Measurements from ENCODE around the gene OLFM3. TPM values are rescaled to one million over a fixed set of nuclear protein-coding genes. Genes with fewer than 3 reads are reported as not detected.

Gene OLFM3
- polyA plus RNA-seq, 1 of the 3 experiments (the other 2 are of a cell fraction): not detected

DNA sequence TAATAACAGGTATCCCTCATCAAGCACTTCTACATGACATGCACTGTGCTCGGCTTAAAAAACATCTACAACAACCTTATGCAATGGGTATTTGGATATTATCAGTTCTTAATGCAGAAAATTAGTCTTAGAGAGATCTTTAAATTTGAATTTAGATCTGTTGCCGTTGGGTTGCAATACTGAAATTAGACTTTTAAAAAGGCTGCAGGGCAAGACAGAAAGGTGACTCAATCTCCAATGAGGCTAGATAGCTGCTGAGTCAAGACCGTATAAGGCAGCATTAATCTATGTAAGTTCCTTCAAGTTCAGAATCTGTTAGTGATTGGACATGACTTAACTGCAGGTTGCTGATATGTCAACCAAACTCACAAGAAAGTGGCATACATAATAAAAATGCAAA lies 37.3 kb downstream of the OLFM3 start:
- H3K4me3 ChIP-seq (ENCODE audit: low read depth in 2 of 2, low read length in 1 of 2): no peak overlapping the region
- no peaks in the 10 kb centered on the region for H3K27me3 ChIP-seq (ENCODE audit: insufficient read depth)
- H3F3A ChIP-seq (replicated peaks; ENCODE audit: insufficient read depth): no peaks in the 10 kb centered on the region
- no peak for DNase-seq
- no peaks in the 10 kb centered on the region for H3K9me3 ChIP-seq
- ChIA-PET CTCF (interaction anchor here (0.9 kb wide), 1 partner anchor 54 kb away, joined by 3 read pairs; no protein-coding TSS in a partner anchor), POLR2A (no interaction called here)
- H3K4me2 ChIP-seq: no peak overlapping the region
- H3K27ac ChIP-seq (ENCODE audit: low read depth in 2 of 2, low read length in 1 of 2): no peak overlapping the region
- no peaks in the 10 kb centered on the region; a peak in 1 of 4 replicates for H3K4me1 ChIP-seq (ENCODE audit: control insufficient read depth in 1 of 2, insufficient read depth in 2 of 2, low read depth in 1 of 2, low read length in 1 of 2)
- no peak overlapping the region for H3K9ac ChIP-seq
- no peaks in the 10 kb centered on the region for H3K36me3 ChIP-seq (replicated peaks in 1 of 2; ENCODE audit: control insufficient read depth in 1 of 2, insufficient read depth in 2 of 2, low read length in 1 of 2)
- no peaks in the 10 kb centered on the region for H3K79me2 ChIP-seq (ENCODE audit: insufficient read depth)
- H4K20me1 ChIP-seq (ENCODE audit: insufficient read depth): no peaks in the 10 kb centered on the region
- no peaks in the 10 kb centered on the region for H3K9me2 ChIP-seq
- 44% methylated on average over 3 of the region's 3 CpGs for WGBS (ENCODE audit: low lambda C conversion rate)
- H2AFZ ChIP-seq (ENCODE audit: low read depth): no peak overlapping the region
- TF ChIP-seq, protein P1, sequence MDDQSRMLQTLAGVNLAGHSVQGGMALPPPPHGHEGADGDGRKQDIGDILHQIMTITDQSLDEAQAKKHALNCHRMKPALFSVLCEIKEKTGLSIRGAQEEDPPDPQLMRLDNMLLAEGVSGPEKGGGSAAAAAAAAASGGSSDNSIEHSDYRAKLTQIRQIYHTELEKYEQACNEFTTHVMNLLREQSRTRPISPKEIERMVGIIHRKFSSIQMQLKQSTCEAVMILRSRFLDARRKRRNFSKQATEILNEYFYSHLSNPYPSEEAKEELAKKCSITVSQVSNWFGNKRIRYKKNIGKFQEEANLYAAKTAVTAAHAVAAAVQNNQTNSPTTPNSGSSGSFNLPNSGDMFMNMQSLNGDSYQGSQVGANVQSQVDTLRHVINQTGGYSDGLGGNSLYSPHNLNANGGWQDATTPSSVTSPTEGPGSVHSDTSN (IDR thresholded peaks at IDR 0.05): no peak
- TF ChIP-seq NFIC (IDR thresholded peaks at IDR 0.05; ENCODE audit: borderline replicate concordance) (no peak), RFX5 (IDR thresholded peaks at IDR 0.05; ENCODE audit: low read length) (no peak), POLR2AphosphoS5 (IDR thresholded peaks at IDR 0.05; ENCODE audit: low read depth, low read length) (no peak), FOXJ3 (CRISPR knock-in tag; IDR thresholded peaks at IDR 0.05) (no peak), MXI1 (IDR thresholded peaks at IDR 0.05; ENCODE audit: low read depth, low read length) (no peak), MEF2A (IDR thresholded peaks at IDR 0.05; ENCODE audit: borderline replicate concordance, low read depth) (no peak), CHD2 (IDR thresholded peaks at IDR 0.05; ENCODE audit: low read length, partially characterized antibody) (no peak)
- TF ChIP-seq, protein P2, sequence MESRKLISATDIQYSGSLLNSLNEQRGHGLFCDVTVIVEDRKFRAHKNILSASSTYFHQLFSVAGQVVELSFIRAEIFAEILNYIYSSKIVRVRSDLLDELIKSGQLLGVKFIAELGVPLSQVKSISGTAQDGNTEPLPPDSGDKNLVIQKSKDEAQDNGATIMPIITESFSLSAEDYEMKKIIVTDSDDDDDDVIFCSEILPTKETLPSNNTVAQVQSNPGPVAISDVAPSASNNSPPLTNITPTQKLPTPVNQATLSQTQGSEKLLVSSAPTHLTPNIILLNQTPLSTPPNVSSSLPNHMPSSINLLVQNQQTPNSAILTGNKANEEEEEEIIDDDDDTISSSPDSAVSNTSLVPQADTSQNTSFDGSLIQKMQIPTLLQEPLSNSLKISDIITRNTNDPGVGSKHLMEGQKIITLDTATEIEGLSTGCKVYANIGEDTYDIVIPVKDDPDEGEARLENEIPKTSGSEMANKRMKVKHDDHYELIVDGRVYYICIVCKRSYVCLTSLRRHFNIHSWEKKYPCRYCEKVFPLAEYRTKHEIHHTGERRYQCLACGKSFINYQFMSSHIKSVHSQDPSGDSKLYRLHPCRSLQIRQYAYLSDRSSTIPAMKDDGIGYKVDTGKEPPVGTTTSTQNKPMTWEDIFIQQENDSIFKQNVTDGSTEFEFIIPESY (IDR thresholded peaks at IDR 0.05; ENCODE audit: borderline replicate concordance, low read depth): no peak

DNA sequence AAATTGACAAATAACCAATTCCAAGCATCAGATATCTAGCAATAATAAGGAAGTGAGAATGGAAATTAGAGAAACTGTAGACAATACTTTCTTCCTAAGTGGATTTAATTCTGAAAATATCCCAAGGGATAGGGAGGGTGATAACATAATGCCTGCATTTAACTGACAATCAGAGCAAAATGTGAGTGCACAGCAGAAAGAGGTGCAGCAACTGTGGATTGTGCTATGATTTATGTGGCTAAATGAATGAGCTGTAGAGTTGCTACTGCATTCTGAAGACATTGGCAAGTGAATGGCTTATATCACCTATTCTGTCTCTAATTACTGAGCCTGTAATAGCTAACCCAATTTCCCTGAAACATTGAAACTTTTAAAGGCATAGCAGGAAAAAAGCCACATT lies 39.0 kb downstream of the OLFM3 start:
- no peak for DNase-seq
- no peaks in the 10 kb centered on the region for H3K9me3 ChIP-seq
- H3K4me1 ChIP-seq (ENCODE audit: control insufficient read depth in 1 of 2, insufficient read depth in 2 of 2, low read depth in 1 of 2, low read length in 1 of 2): no peaks in the 10 kb centered on the region; a peak in 2 of 4 replicates
- H3K4me2 ChIP-seq: no peak overlapping the region
- no peaks in the 10 kb centered on the region for H3K9me2 ChIP-seq
- ChIA-PET POLR2A (no interaction called here), CTCF (no interaction called here)
- H3K36me3 ChIP-seq (replicated peaks in 1 of 2; ENCODE audit: control insufficient read depth in 1 of 2, insufficient read depth in 2 of 2, low read length in 1 of 2): no peaks in the 10 kb centered on the region
- no peak overlapping the region for H3K9ac ChIP-seq
- H3K27ac ChIP-seq (ENCODE audit: low read depth in 2 of 2, low read length in 1 of 2): no peak overlapping the region
- no peaks in the 10 kb centered on the region for H3K27me3 ChIP-seq (ENCODE audit: insufficient read depth)
- H4K20me1 ChIP-seq (ENCODE audit: insufficient read depth): no peaks in the 10 kb centered on the region
- H3K79me2 ChIP-seq (ENCODE audit: insufficient read depth): no peaks in the 10 kb centered on the region
- H3K4me3 ChIP-seq (ENCODE audit: low read depth in 2 of 2, low read length in 1 of 2): no peak overlapping the region
- H2AFZ ChIP-seq (ENCODE audit: low read depth): no peak overlapping the region
- TF ChIP-seq RXRA (IDR thresholded peaks at IDR 0.05; ENCODE audit: borderline replicate concordance, low read depth) (no peak), GATA2 (CRISPR knock-in tag; IDR thresholded peaks at IDR 0.05) (0 out of 2 replicates have a peak, but pooled peaks have one; percentile 7)
- H3F3A ChIP-seq (replicated peaks; ENCODE audit: insufficient read depth): no peaks in the 10 kb centered on the region
